Loucy (cell line): ENCODE data around the gene ADARB1.

ENCODE experiments used
- EZH2phosphoT487 ChIP-seq: fragments of 200-600 bp; IDR thresholded peaks from 2 replicates; pipeline ENCODE4 v1.6.1; 2018; ENCODE audit warnings: antibody characterized with exemption, mild to moderate bottlenecking, moderate library complexity, borderline replicate concordance
- TF ChIP-seq, protein P1 (sequence below): fragments of 200-600 bp; sonication (generic); conservative IDR thresholded peaks from 2 replicates; pipeline ENCODE4 v1.5.1; 2014; ENCODE audit warnings: mild to moderate bottlenecking, antibody characterized with exemption, low read length

DNA sequence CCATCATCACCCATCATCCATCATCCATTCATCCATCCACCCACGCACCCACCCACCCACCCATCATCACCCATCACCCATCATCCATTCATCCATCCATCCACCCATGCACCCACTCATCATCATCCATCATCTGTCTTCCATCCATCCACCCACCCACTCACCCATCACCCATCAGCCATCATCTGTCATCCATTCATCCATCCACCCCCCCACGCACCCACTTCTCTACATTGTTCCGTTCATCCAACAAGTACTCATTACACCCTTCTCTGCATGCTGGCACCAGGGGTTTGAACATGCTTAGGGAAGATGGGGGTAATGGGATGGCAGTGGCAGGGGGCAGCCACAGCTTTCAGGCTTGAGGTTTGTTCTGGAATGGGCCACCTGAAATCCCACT is 82.1 kb downstream of the ADARB1 start:
- TF ChIP-seq, protein P1, sequence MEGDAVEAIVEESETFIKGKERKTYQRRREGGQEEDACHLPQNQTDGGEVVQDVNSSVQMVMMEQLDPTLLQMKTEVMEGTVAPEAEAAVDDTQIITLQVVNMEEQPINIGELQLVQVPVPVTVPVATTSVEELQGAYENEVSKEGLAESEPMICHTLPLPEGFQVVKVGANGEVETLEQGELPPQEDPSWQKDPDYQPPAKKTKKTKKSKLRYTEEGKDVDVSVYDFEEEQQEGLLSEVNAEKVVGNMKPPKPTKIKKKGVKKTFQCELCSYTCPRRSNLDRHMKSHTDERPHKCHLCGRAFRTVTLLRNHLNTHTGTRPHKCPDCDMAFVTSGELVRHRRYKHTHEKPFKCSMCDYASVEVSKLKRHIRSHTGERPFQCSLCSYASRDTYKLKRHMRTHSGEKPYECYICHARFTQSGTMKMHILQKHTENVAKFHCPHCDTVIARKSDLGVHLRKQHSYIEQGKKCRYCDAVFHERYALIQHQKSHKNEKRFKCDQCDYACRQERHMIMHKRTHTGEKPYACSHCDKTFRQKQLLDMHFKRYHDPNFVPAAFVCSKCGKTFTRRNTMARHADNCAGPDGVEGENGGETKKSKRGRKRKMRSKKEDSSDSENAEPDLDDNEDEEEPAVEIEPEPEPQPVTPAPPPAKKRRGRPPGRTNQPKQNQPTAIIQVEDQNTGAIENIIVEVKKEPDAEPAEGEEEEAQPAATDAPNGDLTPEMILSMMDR, result no peak
- no peak for TF ChIP-seq EZH2phosphoT487
